ENCODE measurements around the gene CACNA1C.

Gene CACNA1C

GRCh38 chr12:2212971-2213869 is 160.4 kb downstream of the CACNA1C start:
- no peak for TF ChIP-seq CTCF (IDR thresholded peaks at IDR 0.05; ENCODE audit: low read depth, low read length)
- H3K4me3 ChIP-seq (replicated peaks in 1 of 2; ENCODE audit: low read depth in 2 of 2, low read length in 2 of 2): no peak overlapping the region
- peak in 1 of 2 donors; percentile 8 for DNase-seq (ENCODE audit: low read depth in 2 of 2)

GRCh38 chr12:2214411-2214810 is 161.6 kb downstream of the CACNA1C start:
- TF ChIP-seq CTCF (IDR thresholded peaks at IDR 0.05; ENCODE audit: low read depth, low read length): no peak
- H3K4me3 ChIP-seq (replicated peaks in 1 of 2; ENCODE audit: low read depth in 2 of 2, low read length in 2 of 2): no peak overlapping the region
- DNase-seq (ENCODE audit: low read depth in 2 of 2): no peak

GRCh38 chr12:2215709-2216560 is 163.1 kb downstream of the CACNA1C start:
- no peak for TF ChIP-seq CTCF (IDR thresholded peaks at IDR 0.05; ENCODE audit: low read depth, low read length)
- DNase-seq (ENCODE audit: low read depth in 2 of 2): peak; percentile 10 to 33
- H3K4me3 ChIP-seq (replicated peaks in 1 of 2; ENCODE audit: low read depth in 2 of 2, low read length in 2 of 2): no peak overlapping the region

GRCh38 chr12:2218706-2219105 is 165.9 kb downstream of the CACNA1C start:
- TF ChIP-seq CTCF (IDR thresholded peaks at IDR 0.05; ENCODE audit: low read depth, low read length): no peak
- no peak overlapping the region for H3K4me3 ChIP-seq (replicated peaks in 1 of 2; ENCODE audit: low read depth in 2 of 2, low read length in 2 of 2)
- DNase-seq (ENCODE audit: low read depth in 2 of 2): no peak

GRCh38 chr12:2221030-2221621 is 168.3 kb downstream of the CACNA1C start:
- DNase-seq (ENCODE audit: low read depth in 2 of 2): no peak
- TF ChIP-seq CTCF (IDR thresholded peaks at IDR 0.05; ENCODE audit: low read depth, low read length): no peak
- H3K4me3 ChIP-seq (replicated peaks in 1 of 2; ENCODE audit: low read depth in 2 of 2, low read length in 2 of 2): no peak overlapping the region

GRCh38 chr12:2222691-2223090 is 169.9 kb downstream of the CACNA1C start:
- TF ChIP-seq CTCF (IDR thresholded peaks at IDR 0.05; ENCODE audit: low read depth, low read length): no peak
- H3K4me3 ChIP-seq (replicated peaks in 1 of 2; ENCODE audit: low read depth in 2 of 2, low read length in 2 of 2): no peak overlapping the region
- no peak for DNase-seq (ENCODE audit: low read depth in 2 of 2)
